Measurements from ENCODE around the gene AOC2. TPM values are rescaled to one million over a fixed set of nuclear protein-coding genes. Genes with fewer than 3 reads are reported as not detected.

AOC2 gene
- total RNA-seq, 1 experiment from 2014 or later = 3.7 TPM

- Histone ChIP-seq H3F3A (ENCODE audit: insufficient read depth, low read depth) (peaks cover 2% of the 10 kb centered on the region; the same call in 1 of the 2 replicates), H3K4me2 (no peak overlapping the region), H3K36me3 (ENCODE audit: low read depth) (no peaks in the 10 kb centered on the region), H2AFZ (no peak overlapping the region), H3K27me3 (ENCODE audit: insufficient read depth, low read depth) (no peaks in the 10 kb centered on the region), H3K9me3 (ENCODE audit: insufficient read depth, low read depth) (no peaks in the 10 kb centered on the region), H3K27ac (no peak overlapping the region), H4K20me1 (ENCODE audit: insufficient read depth) (no peaks in the 10 kb centered on the region), H3K4me1 (replicated peaks; ENCODE audit: insufficient read depth) (peaks cover 4% of the 10 kb centered on the region), H3K9me2 (ENCODE audit: insufficient read depth) (no peaks in the 10 kb centered on the region), H3K4me3 (no peak overlapping the region), H3K79me2 (ENCODE audit: low read depth) (no peaks in the 10 kb centered on the region)
- no peak for DNase-seq
- no peak for TF ChIP-seq CTCF (conservative IDR thresholded peaks at IDR 0.05)
- no peak for TF ChIP-seq EZH2 (IDR thresholded peaks at IDR 0.05; ENCODE audit: low read depth)
- ChIA-PET CTCF (no interaction called here), POLR2A (ENCODE audit: unreplicated experiment) (no interaction called here)
- BruUV-seq (replicated peaks) = no TSS peak
- intact Hi-C loops (cut with micrococcal nuclease; ENCODE audit: unreplicated experiment) = no loop called here
Observed at GRCh38 chr17:42889809-42890208, 45.4 kb downstream of the AOC2 start.

- TF ChIP-seq EZH2 (IDR thresholded peaks at IDR 0.05; ENCODE audit: low read depth) (no peak), CTCF (conservative IDR thresholded peaks at IDR 0.05) (no peak)
- H3K4me3 ChIP-seq = no peak overlapping the region
- peaks cover 11% of the 10 kb centered on the region for H3F3A ChIP-seq (ENCODE audit: insufficient read depth, low read depth)
- ChIA-PET CTCF (no interaction called here), POLR2A (ENCODE audit: unreplicated experiment) (no interaction called here)
- H3K9me3 ChIP-seq (ENCODE audit: insufficient read depth, low read depth) = no peaks in the 10 kb centered on the region
- no peaks in the 10 kb centered on the region for H3K9me2 ChIP-seq (ENCODE audit: insufficient read depth)
- no TSS peak for BruUV-seq (replicated peaks)
- intact Hi-C loops (cut with micrococcal nuclease; ENCODE audit: unreplicated experiment) = no loop called here
- no peak for DNase-seq
- no peaks in the 10 kb centered on the region for H3K36me3 ChIP-seq (ENCODE audit: low read depth)
- H3K27ac ChIP-seq = no peak overlapping the region
- no peak overlapping the region for H3K4me2 ChIP-seq
- no peaks in the 10 kb centered on the region for H4K20me1 ChIP-seq (ENCODE audit: insufficient read depth)
- H2AFZ ChIP-seq = no peak overlapping the region
- H3K79me2 ChIP-seq (ENCODE audit: low read depth) = no peaks in the 10 kb centered on the region
- H3K4me1 ChIP-seq (replicated peaks; ENCODE audit: insufficient read depth) = peaks cover 12% of the 10 kb centered on the region
- H3K27me3 ChIP-seq (ENCODE audit: insufficient read depth, low read depth) = no peaks in the 10 kb centered on the region
Observed at GRCh38 chr17:42891539-42892152, 47.3 kb downstream of the AOC2 start.

- intact Hi-C loops (cut with micrococcal nuclease; ENCODE audit: unreplicated experiment) = no loop called here
- ChIA-PET POLR2A (ENCODE audit: unreplicated experiment) (no interaction called here), CTCF (no interaction called here)
- Histone ChIP-seq H3K4me2 (no peak overlapping the region), H3K27ac (no peak overlapping the region), H3K27me3 (ENCODE audit: insufficient read depth, low read depth) (no peaks in the 10 kb centered on the region), H3K4me1 (replicated peaks; ENCODE audit: insufficient read depth) (peaks cover 12% of the 10 kb centered on the region), H3K9me3 (ENCODE audit: insufficient read depth, low read depth) (no peaks in the 10 kb centered on the region), H3K4me3 (no peak overlapping the region), H2AFZ (no peak overlapping the region), H3F3A (ENCODE audit: insufficient read depth, low read depth) (peaks cover 11% of the 10 kb centered on the region), H3K79me2 (ENCODE audit: low read depth) (no peaks in the 10 kb centered on the region), H4K20me1 (ENCODE audit: insufficient read depth) (no peaks in the 10 kb centered on the region), H3K9me2 (ENCODE audit: insufficient read depth) (no peaks in the 10 kb centered on the region), H3K36me3 (ENCODE audit: low read depth) (no peaks in the 10 kb centered on the region)
- no peak for DNase-seq
- BruUV-seq (replicated peaks) = no TSS peak
- TF ChIP-seq EZH2 (IDR thresholded peaks at IDR 0.05; ENCODE audit: low read depth) (no peak), CTCF (conservative IDR thresholded peaks at IDR 0.05) (no peak)
Observed at GRCh38 chr17:42893359-42893758, 49.0 kb downstream of the AOC2 start.
